HepG2 (cell line): ENCODE measurements around the gene TOR2A. TPM values are rescaled to one million over a fixed set of nuclear protein-coding genes. Genes with fewer than 3 reads are reported as not detected.
A peak's percentile ranks its signal among the peaks of the same experiment; 100 is the strongest.

Source experiments
- ATAC-seq: fragments of 200-7000 bp; cut with Tn5 transposase; 3 replicates; pipeline ENCODE4 v1.9.1; 2020; ENCODE audit warnings: mild to moderate bottlenecking, moderate library complexity
- BruUV-seq: library from RNA; stranded (reverse); fragments of 400-500 nt; replicated peaks from 2 replicates; lab custom pipeline; 2021; lab: Mats Ljungman, UMichigan
- CTCF ChIA-PET: fragments of 300-600 bp; formaldehyde crosslinking; extraction: SDS; loops from one replicate; lab custom pipeline; 2021; ENCODE audit warnings: low total read pairs, inconsistent platforms, low intra/inter-chr PET ratio; lab: Yijun Ruan, JAX
- POLR2A ChIA-PET: fragments of 350-600 bp; sonication (Branson Sonifier 250); formaldehyde crosslinking; loops from one replicate; lab custom pipeline; 2020; ENCODE audit warnings: antibody characterized with exemption, inconsistent platforms; lab: Yijun Ruan, JAX
- DNase-seq: peaks from one replicate; pipeline ENCODE4 v3.0.0-alpha.2; 2015; ENCODE audit warnings: low spot score
- FAIRE-seq: peaks from 3 replicates; lab custom pipeline; 2011; peaks lifted over from hg19 to GRCh38; lab: Jason Lieb, UNC
- H2AFZ ChIP-seq: one replicate; pipeline ENCODE4 v1.6.1; 2011; ENCODE audit warnings: low read length, inconsistent platforms
- H3K27ac ChIP-seq: fragments of 300-600 bp; 3 replicates; pipeline ENCODE4 v1.8.0; 2011; ENCODE audit warnings: mixed run types, mild to moderate bottlenecking, mixed read lengths, low read length, inconsistent platforms; ENCODE audit not compliant: insufficient read depth; ENCODE audit errors: extremely low read length
- H3K27me3 ChIP-seq, 2 experiments: fragments of 200-600 bp in 1 of 2; 2 replicates in 1 of 2; 3 replicates in 1 of 2; pipeline versions ENCODE4 v1.6.0 to v1.8.0; 2011; ENCODE audit warnings: low read length in 2 of 2, mild to moderate bottlenecking in 2 of 2, moderate library complexity in 2 of 2, inconsistent platforms in 1 of 2; ENCODE audit not compliant: insufficient read depth in 2 of 2, control insufficient read depth in 1 of 2
- H3K36me3 ChIP-seq, 2 experiments: fragments of 200-600 bp in 1 of 2; replicated peaks in 1 of 2; 2 replicates in 1 of 2; 3 replicates in 1 of 2; pipeline versions ENCODE4 v1.5.1 to v1.8.0; 2011; ENCODE audit warnings: low read length in 2 of 2, inconsistent platforms in 1 of 2; ENCODE audit not compliant: insufficient read depth in 2 of 2, control insufficient read depth in 1 of 2
- H3K4me1 ChIP-seq: 2 replicates; pipeline ENCODE4 v1.5.1; 2012; ENCODE audit warnings: low read length, inconsistent platforms; ENCODE audit not compliant: insufficient read depth
- H3K4me2 ChIP-seq: 2 replicates; pipeline ENCODE4 v1.6.0; 2011; ENCODE audit warnings: low read depth, low read length, inconsistent platforms
- H3K4me3 ChIP-seq, 3 experiments: fragments of 200-600 bp in 1 of 3; sonication (generic), shearing (Covaris generic) in 1 of 3; replicated peaks in 1 of 3; 2 replicates each; pipeline ENCODE4 v1.5.1; 2011 to 2016; ENCODE audit warnings: low read length in 3 of 3, inconsistent platforms in 2 of 3, low read depth in 2 of 3, mild to moderate bottlenecking in 2 of 3, control low read depth in 1 of 3, mixed read lengths in 1 of 3; ENCODE audit not compliant: insufficient read depth in 1 of 3
- H3K79me2 ChIP-seq: one replicate; pipeline ENCODE4 v1.6.1; 2011; ENCODE audit warnings: low read length, inconsistent platforms; ENCODE audit not compliant: insufficient read depth
- H3K9ac ChIP-seq: 2 replicates; pipeline ENCODE4 v1.6.0; 2011; ENCODE audit warnings: mild to moderate bottlenecking, low read depth, low read length, inconsistent platforms; ENCODE audit not compliant: insufficient read depth
- H3K9me3 ChIP-seq: 2 replicates; pipeline ENCODE4 v1.5.1; 2012; ENCODE audit warnings: mild to moderate bottlenecking, low read length
- H4K20me1 ChIP-seq: 2 replicates; pipeline ENCODE4 v1.6.0; 2011; ENCODE audit warnings: inconsistent platforms, mild to moderate bottlenecking, low read length, moderate library complexity; ENCODE audit not compliant: insufficient read depth
- BCLAF1 ChIP-seq: fragments of 450-650 bp; IDR thresholded peaks from 2 replicates; pipeline ENCODE4 v1.6.1; 2017; ENCODE audit warnings: mild to moderate bottlenecking
- HNRNPL ChIP-seq: fragments of 200-400 bp; formaldehyde crosslinking; IDR thresholded peaks from 2 replicates; pipeline ENCODE4 v1.6.1; 2017; ENCODE audit warnings: mild to moderate bottlenecking, low read depth, low read length
- ZBED4 ChIP-seq: sonication (generic); formaldehyde crosslinking; IDR thresholded peaks from 2 replicates; pipeline ENCODE4 v1.4.0; 2020; ENCODE audit warnings: missing genetic modification reagents, borderline replicate concordance
- WGBS: methylation state at CpG from one replicate; pipeline ENCODE4 v1.1.6; 2017; ENCODE audit warnings: low lambda C conversion rate; 5-methylcytosine and 5-hydroxymethylcytosine counted together
- in situ Hi-C: cut with HindIII; loops from 2 replicates; pipeline ENCODE4 v1.10.0; 2017; ENCODE audit warnings: low pct_unique_long_range_greater_than_20kb; ENCODE audit not compliant: extremely low pct_ligation_motif_present
- intact Hi-C: fragments of 100-400 bp; cut with micrococcal nuclease; formaldehyde crosslinking; loops from one replicate; pipeline ENCODE4 v1.10.0; 2022; ENCODE audit not compliant: unreplicated experiment
- polyA plus RNA-seq, 8 experiments: library from polyadenylated mRNA; depleted of rRNA in 3 of 8; stranded (reverse) in 7 of 8; unstranded in 1 of 8; fragments of >200 nt; fragmentation: Illumina TruSeq in 4 of 8; extraction: Trizol in 4 of 8; gene quantifications; 2 replicates each; pipeline versions ENCODE4 v1.2.1 to v1.2.3, GENCODE V29; 2011 to 2016; ENCODE audit warnings: low read depth in 4 of 8, missing spikeins in 1 of 8, mixed read lengths in 1 of 8; ENCODE audit not compliant: insufficient read depth in 1 of 8
- total RNA-seq, 5 experiments: library from RNA; depleted of rRNA; stranded (reverse); fragments of >200 nt; fragmentation: Illumina TruSeq; extraction: Trizol; gene quantifications; 2 replicates each; pipeline ENCODE4 v1.2.3, GENCODE V29; 2016; ENCODE audit warnings: low read depth in 1 of 5
- TF ChIP-seq, protein P1 (sequence below): sonication (generic); formaldehyde crosslinking; IDR thresholded peaks from 2 replicates; pipeline ENCODE4 v1.5.0; 2020; ENCODE audit warnings: mild to moderate bottlenecking, missing genetic modification reagents, borderline replicate concordance

The TOR2A gene
- total and polyA plus RNA-seq, 2 of the 13 experiments (the other 11 are each of a cell fraction or from before 2014, with no cell fraction given), result 3.5 to 7.2 TPM

DNA sequence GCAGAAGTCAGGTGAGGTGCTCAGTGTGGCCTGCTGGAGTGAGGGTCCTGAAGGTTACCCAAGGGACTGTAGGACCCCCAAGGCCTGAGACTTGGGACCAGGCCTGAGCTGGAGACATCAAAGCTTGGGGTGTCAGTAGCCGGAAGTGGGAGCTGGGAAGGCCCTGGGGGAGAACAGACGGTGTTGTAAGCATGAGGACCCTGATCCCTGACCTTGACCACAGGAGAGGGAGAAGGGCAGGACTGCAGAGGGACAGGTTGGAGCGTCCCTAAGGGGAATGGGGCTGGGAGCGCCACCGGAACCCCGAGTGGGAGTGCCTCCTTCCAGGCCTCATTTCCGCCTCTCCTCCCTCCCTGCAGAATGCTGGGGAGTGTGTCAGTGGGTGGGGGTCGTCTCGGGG is 18.7 kb downstream of the TOR2A start (continued):
- TF ChIP-seq BCLAF1, result no peak
- TF ChIP-seq ZBED4 (CRISPR knock-in tag), result no peak
- TF ChIP-seq, all 625 proteins: peak for 22

GRCh38 chr9:127715470-127716337 is 19.4 kb downstream of the TOR2A start, which contains the start of the genes PTRH1 and TTC16:
Gene PTRH1 (minus strand): TSS chr9:127715663. CDS start chr9:127715639, 24 bp downstream.
Gene TTC16 (plus strand): TSS chr9:127716079. CDS start chr9:127716146, 67 bp downstream.
- Histone ChIP-seq H3K4me3 (peak within 1 kb of the TSS; percentile 77 to 90 (median 82)), H3K9me3 (no peaks in the 10 kb centered on the region), H2AFZ (peak within 1 kb of the TSS; percentile 61), H3K4me2 (peak within 1 kb of the TSS; percentile 97), H4K20me1 (no peaks in the 10 kb centered on the region; the same call in 1 of the 2 replicates), H3K4me1 (peaks cover 38% of the 10 kb centered on the region), H3K27me3 (peaks cover 0 to 6% of the 10 kb centered on the region in 2 experiments; a peak in 2 of 5 replicates), H3K79me2 (no peaks in the 10 kb centered on the region), H3K36me3 (no peaks in the 10 kb centered on the region), H3K27ac (peak within 1 kb of the TSS; percentile 19), H3K9ac (peak within 1 kb of the TSS; percentile 55)
- ChIA-PET POLR2A (interaction anchor here (0.8 to 2.4 kb wide), 7 partner anchors 9 to 108 kb away, joined by 3 to 11 read pairs (median 4); partner anchors contain the start of genes CFAP157 and TOR2A), CTCF (no interaction called here)
- intact Hi-C loops, result no loop called here
- FAIRE-seq (peak; percentile 34), ATAC-seq (peak; percentile 91), DNase-seq (peak; percentile 89)
- in situ Hi-C loops, result no loop called here
- BruUV-seq, result TSS peak; percentile 57
- WGBS, result 9% methylated on average over 28 of the region's 65 CpGs
- TF ChIP-seq, protein P1, sequence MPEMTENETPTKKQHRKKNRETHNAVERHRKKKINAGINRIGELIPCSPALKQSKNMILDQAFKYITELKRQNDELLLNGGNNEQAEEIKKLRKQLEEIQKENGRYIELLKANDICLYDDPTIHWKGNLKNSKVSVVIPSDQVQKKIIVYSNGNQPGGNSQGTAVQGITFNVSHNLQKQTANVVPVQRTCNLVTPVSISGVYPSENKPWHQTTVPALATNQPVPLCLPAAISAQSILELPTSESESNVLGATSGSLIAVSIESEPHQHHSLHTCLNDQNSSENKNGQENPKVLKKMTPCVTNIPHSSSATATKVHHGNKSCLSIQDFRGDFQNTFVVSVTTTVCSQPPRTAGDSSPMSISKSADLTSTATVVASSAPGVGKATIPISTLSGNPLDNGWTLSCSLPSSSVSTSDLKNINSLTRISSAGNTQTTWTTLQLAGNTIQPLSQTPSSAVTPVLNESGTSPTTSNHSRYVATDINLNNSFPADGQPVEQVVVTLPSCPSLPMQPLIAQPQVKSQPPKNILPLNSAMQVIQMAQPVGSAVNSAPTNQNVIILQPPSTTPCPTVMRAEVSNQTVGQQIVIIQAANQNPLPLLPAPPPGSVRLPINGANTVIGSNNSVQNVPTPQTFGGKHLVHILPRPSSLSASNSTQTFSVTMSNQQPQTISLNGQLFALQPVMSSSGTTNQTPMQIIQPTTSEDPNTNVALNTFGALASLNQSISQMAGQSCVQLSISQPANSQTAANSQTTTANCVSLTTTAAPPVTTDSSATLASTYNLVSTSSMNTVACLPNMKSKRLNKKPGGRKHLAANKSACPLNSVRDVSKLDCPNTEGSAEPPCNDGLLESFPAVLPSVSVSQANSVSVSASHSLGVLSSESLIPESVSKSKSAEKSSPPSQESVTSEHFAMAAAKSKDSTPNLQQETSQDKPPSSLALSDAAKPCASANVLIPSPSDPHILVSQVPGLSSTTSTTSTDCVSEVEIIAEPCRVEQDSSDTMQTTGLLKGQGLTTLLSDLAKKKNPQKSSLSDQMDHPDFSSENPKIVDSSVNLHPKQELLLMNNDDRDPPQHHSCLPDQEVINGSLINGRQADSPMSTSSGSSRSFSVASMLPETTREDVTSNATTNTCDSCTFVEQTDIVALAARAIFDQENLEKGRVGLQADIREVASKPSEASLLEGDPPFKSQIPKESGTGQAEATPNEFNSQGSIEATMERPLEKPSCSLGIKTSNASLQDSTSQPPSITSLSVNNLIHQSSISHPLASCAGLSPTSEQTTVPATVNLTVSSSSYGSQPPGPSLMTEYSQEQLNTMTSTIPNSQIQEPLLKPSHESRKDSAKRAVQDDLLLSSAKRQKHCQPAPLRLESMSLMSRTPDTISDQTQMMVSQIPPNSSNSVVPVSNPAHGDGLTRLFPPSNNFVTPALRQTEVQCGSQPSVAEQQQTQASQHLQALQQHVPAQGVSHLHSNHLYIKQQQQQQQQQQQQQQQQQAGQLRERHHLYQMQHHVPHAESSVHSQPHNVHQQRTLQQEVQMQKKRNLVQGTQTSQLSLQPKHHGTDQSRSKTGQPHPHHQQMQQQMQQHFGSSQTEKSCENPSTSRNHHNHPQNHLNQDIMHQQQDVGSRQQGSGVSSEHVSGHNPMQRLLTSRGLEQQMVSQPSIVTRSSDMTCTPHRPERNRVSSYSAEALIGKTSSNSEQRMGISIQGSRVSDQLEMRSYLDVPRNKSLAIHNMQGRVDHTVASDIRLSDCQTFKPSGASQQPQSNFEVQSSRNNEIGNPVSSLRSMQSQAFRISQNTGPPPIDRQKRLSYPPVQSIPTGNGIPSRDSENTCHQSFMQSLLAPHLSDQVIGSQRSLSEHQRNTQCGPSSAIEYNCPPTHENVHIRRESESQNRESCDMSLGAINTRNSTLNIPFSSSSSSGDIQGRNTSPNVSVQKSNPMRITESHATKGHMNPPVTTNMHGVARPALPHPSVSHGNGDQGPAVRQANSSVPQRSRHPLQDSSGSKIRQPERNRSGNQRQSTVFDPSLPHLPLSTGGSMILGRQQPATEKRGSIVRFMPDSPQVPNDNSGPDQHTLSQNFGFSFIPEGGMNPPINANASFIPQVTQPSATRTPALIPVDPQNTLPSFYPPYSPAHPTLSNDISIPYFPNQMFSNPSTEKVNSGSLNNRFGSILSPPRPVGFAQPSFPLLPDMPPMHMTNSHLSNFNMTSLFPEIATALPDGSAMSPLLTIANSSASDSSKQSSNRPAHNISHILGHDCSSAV, result 0 out of 2 replicates have a peak, but pooled peaks have one; percentile 67
- peak; percentile 34; the same call in 1 of the 2 replicates for TF ChIP-seq HNRNPL
